ENCODE measurements around the gene RTN4RL1.

DNA sequence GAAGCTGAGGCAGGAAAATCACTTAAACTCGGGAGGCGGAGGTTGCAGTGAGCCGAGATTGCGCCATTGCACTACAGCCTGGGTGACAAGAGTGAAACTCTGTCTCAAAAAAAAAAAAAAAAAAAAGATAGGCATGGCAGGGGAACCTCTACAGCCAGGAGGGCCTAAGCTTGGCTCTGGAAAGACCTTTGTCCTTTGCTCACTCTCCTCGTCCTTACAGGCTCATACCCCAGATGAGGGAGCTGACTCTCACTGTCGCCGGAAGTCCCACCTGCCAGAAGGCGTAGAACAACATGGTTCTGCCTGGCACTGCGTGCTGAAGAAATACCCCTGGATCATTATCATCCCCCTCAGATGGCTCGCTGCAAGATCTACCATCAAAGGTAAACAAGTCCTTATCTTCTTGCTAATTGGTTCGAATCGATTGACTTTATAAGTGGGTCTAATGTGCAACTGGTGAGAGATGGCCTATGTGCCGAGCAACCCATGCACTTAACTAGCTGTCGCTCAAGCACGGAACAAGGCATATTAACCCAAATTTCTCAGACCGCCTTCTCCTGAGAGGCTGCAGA, 29.7 kb downstream of the RTN4RL1 start:
- no peak for TF ChIP-seq CTCF (IDR thresholded peaks at IDR 0.05)
- TF ChIP-seq REST (IDR thresholded peaks at IDR 0.05; ENCODE audit: insufficient read depth in 1 of 2, low read depth in 2 of 2, low read length in 1 of 2) = no peak
- no peak for TF ChIP-seq POLR2AphosphoS5 (IDR thresholded peaks at IDR 0.05; ENCODE audit: low read depth, low read length)
- no peak for TF ChIP-seq TCF7L2 (IDR thresholded peaks at IDR 0.05; ENCODE audit: low read depth, low read length)
- TF ChIP-seq SIN3A (IDR thresholded peaks at IDR 0.05; ENCODE audit: borderline replicate concordance, insufficient read depth, low read depth, low read length) = no peak

Data from Panc1 (cell line).